HL-60 (cell line): ENCODE measurements around the gene EYA4.

Experiments
- GABPA ChIP-seq: IDR thresholded peaks from 2 replicates; pipeline ENCODE4 v1.6.1; 2012; ENCODE audit warnings: low read depth
- POLR2AphosphoS5 ChIP-seq: IDR thresholded peaks from 2 replicates; pipeline ENCODE4 v1.6.1; 2012; ENCODE audit warnings: low read depth
- SPI1 ChIP-seq: IDR thresholded peaks from 2 replicates; pipeline ENCODE4 v1.6.1; 2012; ENCODE audit warnings: low read depth, mild to moderate bottlenecking, borderline replicate concordance
- TF ChIP-seq, protein P1 (sequence below): IDR thresholded peaks from one replicate; pipeline ENCODE4 v1.5.1; 2011; ENCODE audit warnings: low read length, control low read depth, inconsistent platforms; ENCODE audit not compliant: insufficient read depth
- TF ChIP-seq, protein P2 (sequence below): IDR thresholded peaks from 2 replicates; pipeline ENCODE4 v1.6.1; 2012; ENCODE audit warnings: low read depth; ENCODE audit not compliant: insufficient replicate concordance

DNA sequence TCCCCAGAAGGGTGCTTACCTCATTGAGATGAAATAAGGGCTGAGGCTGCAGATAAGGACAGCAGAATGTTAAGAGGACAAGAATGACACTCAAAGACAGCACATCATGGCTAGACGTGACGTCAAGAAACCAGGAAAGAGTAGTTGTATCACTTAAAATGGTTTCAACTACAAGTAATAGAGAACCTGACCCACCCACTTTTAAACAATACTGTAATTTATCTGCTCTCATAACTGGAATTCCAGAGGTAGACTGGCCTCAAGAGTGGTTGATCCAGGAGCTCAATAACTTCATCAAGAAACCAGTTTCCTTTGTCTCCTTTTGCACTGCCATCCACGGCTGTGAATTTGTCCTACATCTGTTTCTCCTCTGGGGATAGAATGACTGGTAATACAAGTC lies 187.1 kb downstream of the EYA4 start:
- TF ChIP-seq, protein P1, sequence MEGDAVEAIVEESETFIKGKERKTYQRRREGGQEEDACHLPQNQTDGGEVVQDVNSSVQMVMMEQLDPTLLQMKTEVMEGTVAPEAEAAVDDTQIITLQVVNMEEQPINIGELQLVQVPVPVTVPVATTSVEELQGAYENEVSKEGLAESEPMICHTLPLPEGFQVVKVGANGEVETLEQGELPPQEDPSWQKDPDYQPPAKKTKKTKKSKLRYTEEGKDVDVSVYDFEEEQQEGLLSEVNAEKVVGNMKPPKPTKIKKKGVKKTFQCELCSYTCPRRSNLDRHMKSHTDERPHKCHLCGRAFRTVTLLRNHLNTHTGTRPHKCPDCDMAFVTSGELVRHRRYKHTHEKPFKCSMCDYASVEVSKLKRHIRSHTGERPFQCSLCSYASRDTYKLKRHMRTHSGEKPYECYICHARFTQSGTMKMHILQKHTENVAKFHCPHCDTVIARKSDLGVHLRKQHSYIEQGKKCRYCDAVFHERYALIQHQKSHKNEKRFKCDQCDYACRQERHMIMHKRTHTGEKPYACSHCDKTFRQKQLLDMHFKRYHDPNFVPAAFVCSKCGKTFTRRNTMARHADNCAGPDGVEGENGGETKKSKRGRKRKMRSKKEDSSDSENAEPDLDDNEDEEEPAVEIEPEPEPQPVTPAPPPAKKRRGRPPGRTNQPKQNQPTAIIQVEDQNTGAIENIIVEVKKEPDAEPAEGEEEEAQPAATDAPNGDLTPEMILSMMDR, result no peak
- TF ChIP-seq POLR2AphosphoS5 (no peak), GABPA (no peak), SPI1 (no peak)
- TF ChIP-seq, protein P2, sequence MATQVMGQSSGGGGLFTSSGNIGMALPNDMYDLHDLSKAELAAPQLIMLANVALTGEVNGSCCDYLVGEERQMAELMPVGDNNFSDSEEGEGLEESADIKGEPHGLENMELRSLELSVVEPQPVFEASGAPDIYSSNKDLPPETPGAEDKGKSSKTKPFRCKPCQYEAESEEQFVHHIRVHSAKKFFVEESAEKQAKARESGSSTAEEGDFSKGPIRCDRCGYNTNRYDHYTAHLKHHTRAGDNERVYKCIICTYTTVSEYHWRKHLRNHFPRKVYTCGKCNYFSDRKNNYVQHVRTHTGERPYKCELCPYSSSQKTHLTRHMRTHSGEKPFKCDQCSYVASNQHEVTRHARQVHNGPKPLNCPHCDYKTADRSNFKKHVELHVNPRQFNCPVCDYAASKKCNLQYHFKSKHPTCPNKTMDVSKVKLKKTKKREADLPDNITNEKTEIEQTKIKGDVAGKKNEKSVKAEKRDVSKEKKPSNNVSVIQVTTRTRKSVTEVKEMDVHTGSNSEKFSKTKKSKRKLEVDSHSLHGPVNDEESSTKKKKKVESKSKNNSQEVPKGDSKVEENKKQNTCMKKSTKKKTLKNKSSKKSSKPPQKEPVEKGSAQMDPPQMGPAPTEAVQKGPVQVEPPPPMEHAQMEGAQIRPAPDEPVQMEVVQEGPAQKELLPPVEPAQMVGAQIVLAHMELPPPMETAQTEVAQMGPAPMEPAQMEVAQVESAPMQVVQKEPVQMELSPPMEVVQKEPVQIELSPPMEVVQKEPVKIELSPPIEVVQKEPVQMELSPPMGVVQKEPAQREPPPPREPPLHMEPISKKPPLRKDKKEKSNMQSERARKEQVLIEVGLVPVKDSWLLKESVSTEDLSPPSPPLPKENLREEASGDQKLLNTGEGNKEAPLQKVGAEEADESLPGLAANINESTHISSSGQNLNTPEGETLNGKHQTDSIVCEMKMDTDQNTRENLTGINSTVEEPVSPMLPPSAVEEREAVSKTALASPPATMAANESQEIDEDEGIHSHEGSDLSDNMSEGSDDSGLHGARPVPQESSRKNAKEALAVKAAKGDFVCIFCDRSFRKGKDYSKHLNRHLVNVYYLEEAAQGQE, result no peak
